Left ventricle myocardium inferior (tissue), 1 donor: ENCODE data around the gene DPP10. TPM values are rescaled to one million over a fixed set of nuclear protein-coding genes. Genes with fewer than 3 reads are reported as not detected.
"Not testable (repeated sequence)": the region's sequence is repeated elsewhere in the genome, so short reads cannot be mapped to it uniquely, and the experiment has no call there.

Experiments used
- DNase-seq: peaks from one replicate; pipeline ENCODE4 v3.0.0-alpha.2; 2020
- H3K27ac ChIP-seq: fragments of 200-600 bp; replicated peaks from 2 replicates; pipeline ENCODE4 v1.8.0; 2021
- H3K27me3 ChIP-seq: fragments of 200-600 bp; 2 replicates; pipeline ENCODE4 v1.8.0; 2021; ENCODE audit warnings: low read depth
- H3K36me3 ChIP-seq: fragments of 200-600 bp; 2 replicates; pipeline ENCODE4 v1.8.0; 2021
- H3K4me1 ChIP-seq: fragments of 200-600 bp; 2 replicates; pipeline ENCODE4 v1.8.0; 2021
- H3K4me3 ChIP-seq: fragments of 200-600 bp; 2 replicates; pipeline ENCODE4 v1.8.0; 2021; ENCODE audit warnings: mild to moderate bottlenecking, moderate library complexity
- H3K9me3 ChIP-seq: fragments of 200-600 bp; replicated peaks from 2 replicates; pipeline ENCODE4 v1.8.0; 2021
- intact Hi-C: fragments of 100-400 bp; cut with micrococcal nuclease; formaldehyde crosslinking; loops from one replicate; pipeline ENCODE4 v1.11.0; 2022
- total RNA-seq: library from RNA; stranded (reverse); fragmentation: NEBNext Ultra II Directional; extraction: Animal tissue kit (Norgen Biotek cat#: 25700); gene quantifications from one replicate; pipeline ENCODE4 v1.2.1, GENCODE V29; 2021
- TF ChIP-seq, protein P1 (sequence below): fragments of 200-600 bp; IDR thresholded peaks from 2 replicates; pipeline ENCODE4 v1.8.0; 2021; ENCODE audit warnings: antibody characterized with exemption, mild to moderate bottlenecking, borderline replicate concordance
- donor health status: DM: no; HTN: yes; CAD: no; lungs with severe emphysema.

Gene DPP10
- total RNA-seq, 1 donor from 2014 or later = 0.16 TPM

DNA sequence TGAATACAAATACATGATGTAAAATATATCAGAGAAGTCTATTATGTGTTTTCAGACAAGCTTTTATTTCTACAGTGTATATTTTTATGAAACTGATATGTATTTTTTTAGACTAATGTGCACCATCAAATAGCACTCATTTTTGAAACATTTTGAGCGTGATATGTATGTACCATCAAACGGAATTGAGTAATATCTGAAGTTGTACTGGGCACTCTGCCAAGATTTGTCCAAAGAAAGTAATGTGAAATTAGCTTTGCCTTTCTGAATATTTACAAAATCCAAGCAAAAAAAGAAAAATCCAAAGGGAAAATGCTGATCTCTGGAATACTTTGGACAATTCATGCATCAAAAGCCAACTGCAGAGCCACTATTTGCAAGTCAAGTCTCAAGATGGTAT is 972.0 kb downstream of the DPP10 start:
- no peak for DNase-seq
- no peaks in the 10 kb centered on the region for H3K36me3 ChIP-seq
- TF ChIP-seq, protein P1, sequence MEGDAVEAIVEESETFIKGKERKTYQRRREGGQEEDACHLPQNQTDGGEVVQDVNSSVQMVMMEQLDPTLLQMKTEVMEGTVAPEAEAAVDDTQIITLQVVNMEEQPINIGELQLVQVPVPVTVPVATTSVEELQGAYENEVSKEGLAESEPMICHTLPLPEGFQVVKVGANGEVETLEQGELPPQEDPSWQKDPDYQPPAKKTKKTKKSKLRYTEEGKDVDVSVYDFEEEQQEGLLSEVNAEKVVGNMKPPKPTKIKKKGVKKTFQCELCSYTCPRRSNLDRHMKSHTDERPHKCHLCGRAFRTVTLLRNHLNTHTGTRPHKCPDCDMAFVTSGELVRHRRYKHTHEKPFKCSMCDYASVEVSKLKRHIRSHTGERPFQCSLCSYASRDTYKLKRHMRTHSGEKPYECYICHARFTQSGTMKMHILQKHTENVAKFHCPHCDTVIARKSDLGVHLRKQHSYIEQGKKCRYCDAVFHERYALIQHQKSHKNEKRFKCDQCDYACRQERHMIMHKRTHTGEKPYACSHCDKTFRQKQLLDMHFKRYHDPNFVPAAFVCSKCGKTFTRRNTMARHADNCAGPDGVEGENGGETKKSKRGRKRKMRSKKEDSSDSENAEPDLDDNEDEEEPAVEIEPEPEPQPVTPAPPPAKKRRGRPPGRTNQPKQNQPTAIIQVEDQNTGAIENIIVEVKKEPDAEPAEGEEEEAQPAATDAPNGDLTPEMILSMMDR = no peak
- H3K4me1 ChIP-seq = no peaks in the 10 kb centered on the region
- H3K9me3 ChIP-seq = peaks cover 14% of the 10 kb centered on the region
- no peak overlapping the region for H3K4me3 ChIP-seq
- no peaks in the 10 kb centered on the region for H3K27me3 ChIP-seq
- no peak overlapping the region for H3K27ac ChIP-seq
- intact Hi-C loops = no loop called here

DNA sequence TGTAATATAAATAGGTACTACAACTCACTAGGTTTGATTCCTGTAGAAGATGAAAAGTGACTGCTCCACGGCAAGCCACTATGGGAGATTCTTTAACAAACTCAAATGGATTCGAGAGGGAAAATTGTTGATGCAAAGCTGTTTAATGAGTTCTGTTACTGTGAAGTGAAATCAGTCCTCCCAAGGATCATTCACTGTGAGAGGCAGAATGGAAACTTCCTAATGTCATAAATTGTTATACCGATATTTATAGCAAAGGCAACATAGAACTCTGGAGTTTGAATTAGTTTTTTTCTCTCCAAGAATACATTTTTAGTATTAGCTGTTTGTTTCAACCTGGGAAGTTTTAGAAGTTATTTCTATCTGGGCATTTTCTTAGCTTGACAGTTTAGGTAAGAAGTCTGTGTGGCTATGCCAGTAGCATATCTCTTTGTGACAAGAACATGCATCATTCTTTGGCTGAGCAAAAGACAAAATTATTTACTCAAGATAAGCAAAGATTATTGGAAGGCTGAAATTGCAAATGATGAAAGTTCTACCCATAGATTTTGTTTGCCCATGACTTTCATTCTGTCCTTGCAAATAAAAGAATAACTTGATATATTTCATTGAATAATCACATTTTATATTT is 979.7 kb downstream of the DPP10 start:
- no peak for DNase-seq
- Histone ChIP-seq H3K36me3 (no peaks in the 10 kb centered on the region), H3K9me3 (peaks cover 12% of the 10 kb centered on the region), H3K27me3 (no peaks in the 10 kb centered on the region), H3K4me3 (no peak overlapping the region), H3K4me1 (no peaks in the 10 kb centered on the region), H3K27ac (no peak overlapping the region)
- intact Hi-C loops = no loop called here
- TF ChIP-seq, protein P1 = no peak

DNA sequence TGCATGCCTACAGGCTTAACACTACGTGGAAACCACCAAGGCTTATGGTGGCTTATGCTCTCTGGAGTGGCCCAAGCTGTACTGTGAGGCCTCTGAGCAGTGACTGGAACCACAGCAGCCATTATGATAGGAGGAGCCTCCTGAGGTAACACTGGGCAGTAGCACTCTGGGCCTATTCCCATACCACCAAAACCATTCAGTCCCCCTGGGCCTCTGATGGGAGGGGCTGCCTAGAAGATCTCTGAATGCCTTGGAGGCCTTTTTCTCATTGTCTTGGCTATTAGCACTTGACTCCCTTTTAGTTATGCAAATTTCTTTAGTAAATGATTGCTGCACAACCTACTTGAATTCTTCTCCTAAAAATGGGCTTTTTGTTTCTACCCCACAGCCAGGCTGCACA is 985.0 kb downstream of the DPP10 start:
- TF ChIP-seq, protein P1 = no peak
- H3K36me3 ChIP-seq = no peaks in the 10 kb centered on the region
- H3K27me3 ChIP-seq = no peaks in the 10 kb centered on the region
- no peaks in the 10 kb centered on the region for H3K4me1 ChIP-seq
- H3K9me3 ChIP-seq = peaks cover 30% of the 10 kb centered on the region
- no peak overlapping the region for H3K27ac ChIP-seq
- intact Hi-C loops = no loop called here
- H3K4me3 ChIP-seq = no peak overlapping the region
- no peak for DNase-seq

DNA sequence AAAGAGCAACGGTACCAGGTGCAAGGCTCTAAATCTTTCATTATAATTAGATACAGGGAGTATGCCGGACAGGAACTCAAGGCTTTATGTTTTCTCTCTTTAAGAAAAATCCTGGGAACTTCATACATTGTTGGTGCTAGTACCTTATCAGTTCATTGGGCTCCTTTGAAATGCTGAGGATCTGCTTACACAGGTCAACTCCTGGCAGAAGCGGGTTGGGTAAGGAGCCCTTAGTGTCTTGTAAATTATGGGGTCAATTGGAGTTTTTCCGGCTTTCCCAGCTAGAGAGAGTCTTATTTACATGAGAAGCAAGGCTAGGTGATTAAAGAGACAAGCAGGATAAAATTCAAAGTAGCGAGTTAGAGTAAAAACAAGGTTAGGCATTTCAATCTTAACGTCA is 998.3 kb downstream of the DPP10 start:
- H3K9me3 ChIP-seq, H3K27ac ChIP-seq, DNase-seq, H3K36me3 ChIP-seq, H3K4me1 ChIP-seq, H3K4me3 ChIP-seq, H3K27me3 ChIP-seq, intact Hi-C loops: not testable (repeated sequence)

DNA sequence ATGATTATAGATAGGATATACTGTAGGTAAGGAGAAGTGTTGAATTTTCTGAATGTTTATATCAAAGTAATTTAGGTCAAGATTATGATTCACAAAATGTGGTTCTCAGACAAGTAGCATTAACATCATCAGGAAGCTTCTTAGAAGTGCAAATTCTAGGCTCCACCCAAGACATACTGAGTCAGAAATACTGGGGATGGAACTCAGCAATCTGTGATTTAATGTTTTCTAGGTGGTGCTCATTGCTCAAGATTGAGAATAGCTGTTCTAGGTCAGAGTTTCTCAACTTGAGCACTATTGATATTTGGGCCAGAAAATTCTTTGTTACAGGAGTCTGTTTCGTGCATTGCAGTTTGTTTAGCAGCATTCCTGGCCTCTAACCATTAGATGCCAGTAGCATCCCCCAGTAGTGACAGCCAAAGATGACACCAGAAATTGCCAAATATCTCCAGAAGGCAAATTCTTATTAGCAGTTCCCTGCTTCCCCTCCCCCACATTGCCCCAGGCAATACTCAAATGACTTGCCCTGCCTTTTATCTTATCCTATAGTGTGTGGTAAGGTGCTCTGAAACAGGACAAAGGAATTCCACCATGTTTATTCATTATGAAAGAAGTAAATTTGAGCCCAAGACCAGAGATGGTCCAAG is 1001.2 kb downstream of the DPP10 start:
- no peak for DNase-seq
- H3K27ac ChIP-seq = no peak overlapping the region

DNA sequence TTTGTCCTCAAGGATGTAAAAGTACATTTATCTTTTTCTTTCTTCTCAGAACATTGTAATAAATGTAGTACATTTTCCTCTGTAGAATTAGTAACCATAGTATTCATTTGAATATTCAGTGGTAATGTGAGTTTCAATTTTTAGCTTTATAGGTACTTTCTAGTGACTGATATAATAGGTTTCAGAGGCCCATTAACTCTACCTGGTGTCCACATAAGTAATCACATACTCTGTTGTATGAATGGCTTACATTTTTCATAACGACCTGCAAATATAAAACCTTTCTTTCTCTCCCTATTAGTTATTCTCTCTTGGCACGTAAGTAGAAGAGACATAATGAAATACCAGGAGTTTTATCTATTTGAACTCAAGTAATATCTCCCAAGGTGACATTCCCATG is 1017.6 kb downstream of the DPP10 start:
- peaks cover 15% of the 10 kb centered on the region for H3K9me3 ChIP-seq
- no peaks in the 10 kb centered on the region for H3K27me3 ChIP-seq
- TF ChIP-seq, protein P1 = no peak
- H3K4me3 ChIP-seq = no peak overlapping the region
- H3K4me1 ChIP-seq = no peaks in the 10 kb centered on the region
- intact Hi-C loops = no loop called here
- no peak overlapping the region for H3K27ac ChIP-seq
- no peak for DNase-seq
- no peaks in the 10 kb centered on the region for H3K36me3 ChIP-seq

More for the DNA sequence above, 1001.2 kb downstream of the DPP10 start:
- no peaks in the 10 kb centered on the region for H3K36me3 ChIP-seq
- intact Hi-C loops = no loop called here
- no peaks in the 10 kb centered on the region for H3K4me1 ChIP-seq
- TF ChIP-seq, protein P1 = no peak
- no peak overlapping the region for H3K4me3 ChIP-seq
- no peaks in the 10 kb centered on the region for H3K27me3 ChIP-seq
- peaks cover 11% of the 10 kb centered on the region for H3K9me3 ChIP-seq
